HG03342 (cell line): ENCODE data around the gene TMEM9.

ENCODE experiments used
- ATAC-seq: cut with Tn5 transposase; IDR thresholded peaks from one replicate; pipeline ENCODE4 v1.9.1; 2021; ENCODE audit warnings: mild to moderate bottlenecking, moderate library complexity; ENCODE audit not compliant: unreplicated experiment

TMEM9 gene

DNA sequence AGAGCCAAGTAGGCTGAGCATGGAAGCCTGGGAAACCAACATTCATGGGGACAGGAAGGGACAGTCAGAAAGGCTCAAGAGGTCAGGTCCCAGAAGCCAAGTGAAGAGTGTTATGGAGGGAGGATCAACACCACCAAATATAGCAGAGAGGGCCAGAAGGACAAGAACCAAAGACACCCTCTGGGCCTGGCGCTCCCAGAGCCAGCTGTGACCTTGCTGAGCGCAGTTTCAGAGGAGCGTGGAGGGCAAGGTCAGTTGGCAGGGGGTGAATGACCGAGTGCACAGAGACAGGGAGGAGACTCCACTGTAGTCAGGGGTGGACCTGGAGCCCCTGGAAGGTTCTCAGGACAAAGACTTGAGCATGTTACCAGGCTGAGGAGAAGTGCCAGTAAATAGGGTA lies 22.9 kb downstream of the TMEM9 start:
- no peak for ATAC-seq

DNA sequence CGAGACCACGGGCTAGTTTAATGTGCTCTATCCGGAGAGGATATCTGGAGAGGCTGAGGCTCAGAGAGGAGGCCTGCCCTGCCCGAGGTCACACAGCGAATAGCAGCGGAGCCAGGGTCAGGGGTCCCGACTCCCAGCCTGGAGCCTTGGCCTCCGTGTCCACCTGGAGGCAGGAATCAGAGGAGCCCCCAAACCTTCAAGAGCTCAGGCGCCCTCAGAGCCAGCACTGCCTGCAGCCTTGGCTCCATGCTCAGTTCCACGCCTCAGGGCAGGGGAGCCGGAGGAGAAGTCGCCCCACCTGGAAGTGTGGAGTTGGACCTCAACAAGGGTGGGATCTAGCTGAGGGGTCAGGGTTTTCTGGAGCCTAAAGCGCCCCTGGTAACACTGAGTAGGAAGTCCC lies 25.3 kb downstream of the TMEM9 start:
- no peak for ATAC-seq

DNA sequence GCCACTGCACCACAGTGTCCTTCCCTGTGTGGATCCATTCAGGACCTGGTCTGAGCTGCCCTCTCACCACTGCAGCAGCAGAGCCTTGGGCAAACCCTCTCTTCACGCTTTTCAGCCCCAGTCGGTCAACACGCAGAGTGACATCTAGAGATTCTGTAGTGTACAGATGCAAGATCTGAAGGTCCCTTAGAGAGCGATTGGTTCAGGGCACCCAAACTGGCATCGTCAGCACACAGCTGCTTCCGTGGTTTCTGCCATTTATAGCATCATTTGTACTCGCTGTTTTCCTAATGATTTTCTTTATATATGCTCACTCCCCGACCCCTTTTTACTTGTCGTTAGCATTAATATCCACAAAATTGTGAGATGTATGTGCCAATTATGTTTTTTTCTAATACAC lies 25.8 kb downstream of the TMEM9 start:
- no peak for ATAC-seq

DNA sequence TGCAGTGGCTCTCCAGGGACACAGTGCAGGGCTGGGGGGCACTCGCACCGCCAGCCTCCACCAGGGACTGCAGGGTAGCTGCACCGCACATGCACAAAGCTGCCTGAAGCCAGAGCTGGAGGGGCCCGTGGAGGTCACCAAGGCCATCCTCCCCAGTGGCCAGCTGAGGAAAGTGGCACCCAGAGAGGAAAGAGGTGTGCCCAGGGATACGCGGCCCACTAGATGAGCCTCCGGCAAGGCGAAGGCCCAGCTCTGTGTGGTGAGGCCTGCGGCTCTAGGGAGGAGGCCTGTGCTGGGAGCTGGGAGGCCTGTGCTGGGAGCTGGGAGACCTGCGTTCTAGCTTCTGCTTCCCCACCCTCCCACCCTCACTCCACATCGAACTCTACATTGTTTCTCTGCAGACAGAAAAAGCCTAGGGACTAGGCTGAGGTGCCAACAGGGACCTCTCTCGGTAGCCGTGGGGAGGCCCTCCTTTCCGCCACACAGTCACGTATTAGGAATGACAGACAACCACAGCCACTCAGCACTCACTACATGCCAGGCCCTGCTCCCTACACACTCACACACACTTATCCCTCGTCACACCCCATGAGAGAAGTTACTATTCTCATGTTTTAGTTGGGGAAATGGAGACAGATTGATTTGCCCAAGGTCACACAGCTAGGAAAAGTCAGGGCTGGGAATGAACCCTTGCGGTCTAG lies 26.4 kb downstream of the TMEM9 start:
- no peak for ATAC-seq

DNA sequence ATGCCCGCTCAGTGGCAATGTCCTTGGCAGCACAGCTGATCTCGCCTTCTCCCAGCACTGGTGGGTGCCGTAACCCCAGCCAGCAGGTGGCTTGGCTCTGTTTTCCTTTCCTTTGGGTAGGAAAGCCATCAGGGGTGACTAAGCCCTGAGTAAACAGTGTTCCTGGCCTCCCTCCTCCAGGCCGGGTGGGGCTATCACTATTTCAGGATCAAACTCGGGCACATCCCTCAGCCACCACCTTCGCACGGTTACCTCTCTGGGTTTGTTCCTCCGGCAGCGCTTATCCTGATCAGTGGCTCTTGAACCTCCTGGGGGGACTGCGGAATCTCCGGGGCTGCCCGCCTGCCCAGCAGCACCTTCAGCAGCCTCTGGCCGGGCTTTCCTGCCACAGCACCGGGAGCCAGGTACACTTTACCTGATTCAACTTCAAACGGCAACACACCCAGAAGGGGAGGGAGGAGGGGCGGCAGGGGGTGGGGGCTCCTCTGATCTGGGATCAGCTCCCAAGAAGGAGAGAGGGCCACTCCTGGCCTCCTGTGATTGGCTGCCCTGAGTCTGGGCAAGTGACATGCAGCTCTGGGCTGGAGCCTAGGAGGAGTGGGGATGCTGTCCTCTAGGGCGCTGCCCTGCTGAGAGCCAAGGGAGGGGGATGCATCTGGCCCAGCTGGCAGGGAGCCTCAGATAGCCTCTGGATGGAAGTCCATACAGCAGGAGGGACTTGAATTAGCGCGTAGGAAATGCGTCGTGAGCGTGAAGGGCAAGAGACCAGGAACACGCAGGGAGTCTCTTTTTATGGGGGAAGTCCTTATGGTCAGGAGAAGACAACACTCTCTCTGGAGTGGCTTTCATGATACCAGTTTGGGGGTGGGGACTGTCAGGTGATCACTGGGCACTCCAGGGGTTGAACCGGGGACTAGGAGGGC lies 27.2 kb downstream of the TMEM9 start, which contains the start of gene ASCL5:
TSS of gene ASCL5 (minus strand) at position 353 of the 923 bp plus-strand sequence. CDS start 11,812 bp downstream, outside the sequence.
- ATAC-seq: no peak

DNA sequence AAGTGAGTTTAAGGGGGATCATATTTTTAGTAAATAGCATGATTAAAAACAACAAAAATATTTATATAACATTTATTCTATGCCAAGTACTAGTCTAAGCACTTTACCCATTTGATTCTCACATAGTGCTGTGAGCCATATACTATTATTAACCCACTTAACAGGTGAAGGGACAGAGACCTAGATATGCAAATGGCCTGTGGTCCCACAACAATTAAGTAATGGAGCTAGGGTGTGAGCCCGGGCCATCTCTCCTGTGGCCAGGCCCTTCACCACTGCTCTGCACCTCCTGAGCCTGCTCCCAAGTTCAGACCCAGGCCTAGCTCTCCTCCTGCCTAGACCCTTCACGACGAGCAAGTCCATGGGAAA lies 27.8 kb downstream of the TMEM9 start:
- ATAC-seq: no peak

DNA sequence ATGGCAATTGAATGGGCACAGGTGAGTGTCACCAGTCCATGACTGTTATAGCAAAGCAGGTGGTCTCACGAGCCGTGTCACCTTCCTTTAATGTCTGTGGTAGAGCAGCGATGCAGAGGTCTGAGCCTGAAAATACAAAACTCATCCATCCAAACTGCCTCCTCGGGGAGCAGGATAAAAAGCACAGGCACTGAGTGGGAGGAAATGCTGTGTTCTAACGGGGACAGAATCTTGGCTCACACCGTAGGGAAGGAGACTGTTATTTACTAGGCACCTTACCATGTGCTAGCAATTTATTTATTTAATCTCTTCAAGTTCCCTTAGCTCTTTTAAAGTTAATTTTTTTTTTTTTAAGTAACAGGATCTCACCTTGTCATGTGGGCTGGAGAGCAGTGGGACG lies 28.5 kb downstream of the TMEM9 start:
- ATAC-seq: no peak

DNA sequence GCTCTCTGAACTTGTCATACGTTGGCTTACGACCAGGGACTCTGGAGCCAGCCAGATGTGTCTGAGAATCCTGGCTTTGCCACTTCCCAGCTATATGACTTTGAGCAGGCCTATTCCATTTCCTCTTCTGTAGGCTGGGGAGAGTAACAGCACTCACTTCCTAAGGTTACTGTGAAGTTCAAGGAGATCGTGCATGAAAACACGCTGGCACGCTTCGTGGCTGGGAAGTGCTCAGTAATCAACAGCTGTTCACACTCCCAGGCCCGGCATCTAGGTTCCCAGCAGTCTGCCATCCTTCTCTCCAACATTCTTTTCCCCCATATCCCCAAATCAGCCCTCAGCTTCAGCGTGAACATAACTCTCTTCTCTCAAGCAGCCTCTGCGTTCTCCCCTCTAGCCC lies 29.3 kb downstream of the TMEM9 start:
- ATAC-seq: no peak

DNA sequence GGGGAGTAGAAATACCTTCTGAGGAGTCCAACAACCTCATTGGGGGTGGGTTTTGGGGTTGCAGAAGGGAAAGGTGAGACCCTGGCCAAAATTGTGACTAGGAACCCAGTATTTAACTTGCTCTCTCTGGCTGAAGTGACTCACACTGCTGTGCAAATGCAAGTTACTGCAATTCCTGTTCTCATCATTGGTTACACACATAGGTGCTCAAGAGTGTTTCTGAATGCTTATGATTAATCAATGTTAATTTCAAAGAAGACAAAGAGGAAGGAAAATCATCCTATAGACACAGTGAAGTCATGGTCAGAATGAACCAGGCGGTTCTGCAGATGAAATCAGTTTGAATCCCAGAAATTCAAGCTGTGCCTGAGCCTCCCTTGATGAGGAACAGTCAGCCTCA lies 30.4 kb downstream of the TMEM9 start:
- ATAC-seq: no peak

DNA sequence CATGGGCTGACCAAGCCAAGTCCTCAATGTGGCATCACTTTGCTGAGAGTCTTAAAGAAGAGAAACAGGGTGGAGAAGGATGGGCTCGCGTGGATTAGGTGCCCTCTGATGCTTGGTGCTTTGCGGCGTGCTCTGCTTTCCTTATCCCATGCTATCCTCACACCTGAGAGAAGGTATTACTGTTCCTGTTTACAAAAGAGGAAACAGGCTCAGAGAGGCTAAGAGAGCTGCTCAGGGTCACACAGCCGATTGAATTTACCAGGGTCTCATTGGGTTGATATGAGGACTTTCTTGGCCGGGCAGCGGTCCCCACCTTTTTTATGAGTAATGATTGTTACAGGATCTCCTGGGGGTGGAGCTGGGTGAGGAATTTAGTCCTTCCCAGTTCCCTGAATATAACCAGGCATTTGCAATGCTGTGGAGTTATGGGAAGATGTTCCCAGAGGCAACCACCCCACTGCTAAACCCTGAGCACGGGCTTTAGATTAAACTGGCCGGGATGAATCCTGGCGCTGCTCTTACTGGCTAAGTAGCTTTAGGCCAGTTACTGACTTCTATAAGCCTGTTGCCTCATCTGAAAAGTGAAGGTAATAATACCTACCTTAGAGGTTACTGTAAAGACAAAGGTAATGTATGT lies 31.8 kb downstream of the TMEM9 start:
- ATAC-seq: no peak

DNA sequence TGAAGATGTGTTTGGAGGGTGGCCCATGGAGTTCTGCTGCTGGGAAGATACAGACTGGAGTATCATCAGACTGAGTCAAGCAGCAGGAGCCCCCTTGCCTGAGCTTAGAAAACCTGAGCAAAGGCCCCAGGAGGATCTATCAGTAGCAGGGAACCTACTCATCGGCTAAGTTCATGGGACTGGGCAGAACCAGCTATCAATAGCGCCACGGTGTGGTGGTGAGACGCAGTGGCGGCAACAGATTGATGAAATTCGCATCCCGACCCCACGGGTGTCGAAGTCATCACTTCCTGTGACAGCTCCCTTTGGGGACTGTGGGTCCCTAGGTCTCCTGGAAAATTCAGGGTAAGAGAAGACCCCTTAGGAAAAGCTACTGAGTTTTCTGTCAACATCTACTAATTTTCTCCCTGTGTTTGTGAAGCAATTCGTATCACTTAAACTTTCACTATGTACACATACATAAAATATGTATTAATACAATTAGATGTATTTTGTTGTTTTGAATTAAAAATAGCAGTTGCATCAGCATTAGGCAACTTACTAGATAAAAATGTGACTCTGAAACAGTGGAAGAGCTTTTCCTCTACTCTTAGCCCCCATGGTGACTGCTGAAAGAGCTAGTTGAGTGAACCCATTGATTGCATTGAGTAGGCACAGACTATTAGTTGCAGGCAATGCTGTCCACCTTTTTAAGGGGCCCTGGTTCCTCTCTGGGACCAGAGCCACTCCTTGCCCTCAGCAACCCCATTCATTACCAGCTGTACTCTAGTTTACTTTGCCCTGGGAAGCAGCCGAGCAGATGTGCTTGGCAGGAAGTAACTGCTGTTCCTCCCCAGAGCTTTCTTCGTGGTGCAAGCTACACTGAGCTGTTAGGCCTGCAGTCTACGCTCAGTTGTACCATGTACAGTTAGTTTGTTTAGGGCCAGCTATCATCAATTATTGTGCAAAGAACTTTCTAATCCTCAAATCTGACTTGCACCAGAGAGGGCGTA lies 34.8 kb downstream of the TMEM9 start:
- ATAC-seq: peak; percentile 49

DNA sequence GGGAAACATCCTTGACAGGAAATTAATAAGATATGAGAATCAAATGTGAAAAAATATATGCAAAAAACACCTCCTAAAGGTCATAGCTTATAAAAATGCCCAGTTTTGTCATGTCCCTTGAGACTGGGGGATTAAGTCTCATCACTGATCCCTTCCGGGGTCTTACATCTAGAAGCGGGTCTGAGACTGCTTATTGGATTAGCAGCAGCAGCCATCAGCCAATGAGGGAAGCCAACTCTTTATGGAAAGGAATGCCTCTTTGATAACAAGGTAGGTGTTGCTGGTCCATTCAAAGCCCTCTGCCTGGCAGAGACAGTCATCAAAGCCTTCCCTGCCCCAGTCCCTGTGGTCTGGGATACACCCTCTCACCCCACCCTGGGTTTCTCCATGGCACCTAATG lies 38.2 kb downstream of the TMEM9 start:
- ATAC-seq: no peak

DNA sequence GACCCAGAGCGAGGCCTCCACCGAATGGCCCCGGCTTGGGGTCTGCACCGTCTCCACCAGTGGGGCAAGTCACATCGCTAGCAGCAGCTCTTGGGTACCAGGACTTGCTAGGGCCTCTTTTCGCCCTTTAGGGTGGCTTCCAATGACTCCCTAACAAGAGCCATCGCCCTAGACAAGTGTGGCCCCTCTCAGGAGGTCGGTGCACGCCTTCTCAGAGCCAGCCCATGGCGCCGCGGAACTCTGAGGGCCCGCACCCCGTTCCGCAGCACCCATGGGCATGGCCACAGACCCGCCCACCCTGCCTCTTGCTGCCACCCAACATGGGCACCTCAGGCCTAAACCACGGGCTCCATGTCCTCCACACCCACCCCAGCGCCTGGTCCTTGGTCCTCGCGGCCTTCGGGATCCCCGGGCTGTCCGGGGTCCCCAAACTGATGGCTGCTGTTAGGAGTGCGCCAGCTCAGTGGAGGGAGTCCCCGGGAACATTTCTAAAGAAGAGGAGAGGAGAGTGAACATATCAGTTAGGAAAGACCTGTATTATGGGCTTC lies 38.8 kb downstream of the TMEM9 start:
- ATAC-seq: no peak

DNA sequence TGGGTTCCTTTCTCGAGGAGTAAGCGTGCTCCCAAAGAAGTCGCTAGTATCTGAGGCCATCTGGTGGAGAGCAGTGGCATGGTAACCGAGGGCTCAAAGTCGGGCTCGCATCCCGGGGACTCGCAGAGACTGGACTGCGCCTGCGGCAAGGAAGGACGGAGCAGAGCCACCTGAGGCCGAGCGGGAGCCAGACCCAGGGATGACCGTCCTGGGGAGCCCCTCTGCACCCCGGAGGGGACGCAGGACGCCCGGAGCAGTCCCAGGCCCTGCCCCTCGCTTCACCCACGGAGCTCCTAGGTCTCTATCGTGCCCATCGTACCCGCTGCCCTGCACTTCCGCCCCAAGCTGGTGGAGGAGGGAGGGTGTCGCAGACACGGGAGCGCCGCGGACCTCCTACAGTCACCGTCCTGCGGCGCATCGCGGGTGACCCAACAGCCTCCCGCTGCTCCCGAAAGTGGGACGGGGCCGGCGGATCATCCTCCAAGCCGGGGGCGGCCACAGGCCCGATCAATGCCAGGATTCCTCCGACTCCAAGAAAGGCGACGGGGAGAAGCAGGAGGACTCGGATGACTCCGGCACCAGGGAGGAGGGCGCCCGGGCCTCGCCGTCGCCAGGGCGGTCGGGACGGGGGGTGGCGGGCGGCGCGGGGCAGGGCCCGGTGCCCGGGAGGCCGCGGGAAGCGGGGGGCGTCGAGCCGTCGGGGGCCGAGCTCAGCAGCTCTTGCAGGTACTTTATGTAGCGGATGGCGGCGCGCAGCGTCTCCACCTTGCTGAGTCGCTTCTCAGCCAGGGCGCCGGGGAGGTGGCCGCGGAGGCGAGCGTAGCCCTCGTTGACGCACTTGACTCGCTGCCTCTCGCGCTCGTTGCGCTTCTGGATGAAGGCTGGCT lies 39.8 kb downstream of the TMEM9 start:
- ATAC-seq: peak; percentile 85

DNA sequence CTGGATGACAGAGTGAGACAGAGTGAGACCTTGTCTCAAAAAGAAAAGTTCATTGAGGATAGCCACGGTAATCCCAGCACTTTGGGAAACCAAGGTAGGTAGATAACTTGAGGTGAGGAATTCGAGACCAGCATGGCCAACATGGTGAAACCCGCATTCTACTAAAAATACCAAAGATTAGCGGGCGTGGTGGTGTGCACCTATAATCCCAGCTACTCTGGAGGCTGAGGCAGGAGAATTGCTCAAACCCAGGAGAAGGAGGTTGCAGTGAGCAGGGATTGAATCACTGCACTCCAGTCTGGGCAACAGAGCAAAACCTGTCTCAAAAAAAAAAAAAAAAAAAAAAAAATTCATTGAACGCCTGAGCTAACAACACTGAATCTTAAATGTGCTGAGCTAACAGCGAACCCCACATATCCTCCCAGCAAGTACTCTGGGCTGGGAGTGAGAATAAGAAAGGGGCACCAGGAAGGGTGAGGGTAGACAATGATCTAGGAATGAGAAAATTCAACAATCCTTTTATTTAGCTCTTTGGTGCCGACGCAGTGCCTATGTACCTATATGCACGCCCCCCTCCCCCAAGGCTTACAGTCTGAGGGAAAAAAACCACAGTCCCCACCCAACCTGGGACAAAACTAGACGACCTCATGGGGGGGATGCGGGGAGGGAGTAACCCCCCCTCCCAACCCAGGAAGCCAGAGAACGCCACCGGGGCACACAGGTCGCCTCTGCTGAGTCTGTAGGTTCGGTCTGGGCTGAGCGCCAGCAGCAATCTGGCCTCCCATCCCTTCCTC lies 40.6 kb downstream of the TMEM9 start:
- ATAC-seq: no peak

DNA sequence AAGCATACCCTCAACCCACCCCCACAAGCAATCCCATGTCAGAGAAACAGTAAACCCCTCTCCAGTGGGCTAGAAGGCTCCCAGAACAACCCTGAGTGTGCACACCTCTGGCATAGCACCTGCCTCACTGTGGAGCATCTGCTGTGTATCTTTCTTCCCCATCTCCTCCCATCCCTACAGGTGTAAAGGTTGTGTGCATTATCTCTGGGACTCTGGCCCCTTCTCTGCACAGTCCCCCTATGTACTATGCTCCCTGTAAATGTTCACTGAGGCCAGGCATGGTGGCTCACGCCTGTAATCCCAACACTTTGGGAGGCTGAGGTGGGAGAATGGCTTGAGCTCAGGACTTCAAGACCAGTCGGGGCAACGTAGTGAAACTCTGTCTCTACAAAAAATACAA lies 41.3 kb downstream of the TMEM9 start:
- no peak for ATAC-seq

DNA sequence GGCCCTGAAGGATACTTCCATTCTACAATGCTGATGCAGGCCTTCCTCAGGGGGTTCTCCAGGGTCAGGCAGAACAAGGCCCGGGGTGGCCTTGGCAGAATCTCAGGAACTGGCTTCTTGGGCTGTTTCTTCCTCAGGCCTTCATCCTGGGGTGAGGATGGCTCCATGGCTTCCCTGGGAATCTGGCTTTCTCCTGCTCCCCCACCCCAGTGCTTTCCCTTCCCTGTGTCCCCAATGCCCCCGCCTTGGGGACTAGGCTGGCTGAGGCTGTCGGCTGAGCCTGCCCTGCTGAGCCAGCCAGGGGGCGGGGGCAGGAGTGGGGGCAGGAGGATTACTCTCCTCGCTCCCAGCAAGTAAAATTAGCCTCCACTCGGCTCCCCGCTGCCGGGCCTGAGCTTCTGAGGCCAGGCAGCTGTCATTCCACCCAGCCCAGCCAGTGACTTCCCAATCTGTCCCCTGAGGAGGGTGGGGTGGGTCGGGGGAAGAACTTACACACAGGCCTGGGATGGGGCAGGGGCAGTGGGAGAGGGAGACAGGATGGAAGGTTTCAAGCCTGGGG lies 42.0 kb downstream of the TMEM9 start, which contains the start of gene CACNA1S:
TSS of gene CACNA1S (minus strand) at position 254 of the 559 bp plus-strand sequence. CDS start at position 167, 87 bp downstream.
- no peak for ATAC-seq

DNA sequence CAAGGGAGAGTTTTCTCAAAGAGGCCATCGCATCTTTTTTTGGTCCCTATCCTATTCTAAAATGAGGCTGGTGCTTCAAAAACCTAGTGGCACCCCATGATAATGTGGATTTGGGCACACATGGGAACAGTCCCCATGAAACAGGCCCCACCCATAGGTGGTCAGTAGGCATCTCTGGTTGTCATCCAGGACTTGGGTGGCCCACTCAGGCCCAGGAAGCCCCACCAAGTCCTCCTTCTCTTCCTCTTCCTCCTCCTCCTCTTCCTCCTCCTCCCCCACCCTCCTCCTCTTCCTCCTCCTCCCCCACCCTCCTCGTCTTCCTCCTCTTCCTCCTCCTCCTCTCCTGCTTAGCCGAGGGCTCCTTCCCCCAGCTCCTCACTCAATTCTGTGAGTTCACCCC lies 42.6 kb downstream of the TMEM9 start:
- ATAC-seq: no peak
